HG03045 (cell line): Measurements from ENCODE around the gene WDR45.

Experiments
- ATAC-seq: cut with Tn5 transposase; IDR thresholded peaks from one replicate; pipeline ENCODE4 v1.9.1; 2021; ENCODE audit warnings: mild to moderate bottlenecking, moderate library complexity; ENCODE audit not compliant: unreplicated experiment

The WDR45 gene

DNA sequence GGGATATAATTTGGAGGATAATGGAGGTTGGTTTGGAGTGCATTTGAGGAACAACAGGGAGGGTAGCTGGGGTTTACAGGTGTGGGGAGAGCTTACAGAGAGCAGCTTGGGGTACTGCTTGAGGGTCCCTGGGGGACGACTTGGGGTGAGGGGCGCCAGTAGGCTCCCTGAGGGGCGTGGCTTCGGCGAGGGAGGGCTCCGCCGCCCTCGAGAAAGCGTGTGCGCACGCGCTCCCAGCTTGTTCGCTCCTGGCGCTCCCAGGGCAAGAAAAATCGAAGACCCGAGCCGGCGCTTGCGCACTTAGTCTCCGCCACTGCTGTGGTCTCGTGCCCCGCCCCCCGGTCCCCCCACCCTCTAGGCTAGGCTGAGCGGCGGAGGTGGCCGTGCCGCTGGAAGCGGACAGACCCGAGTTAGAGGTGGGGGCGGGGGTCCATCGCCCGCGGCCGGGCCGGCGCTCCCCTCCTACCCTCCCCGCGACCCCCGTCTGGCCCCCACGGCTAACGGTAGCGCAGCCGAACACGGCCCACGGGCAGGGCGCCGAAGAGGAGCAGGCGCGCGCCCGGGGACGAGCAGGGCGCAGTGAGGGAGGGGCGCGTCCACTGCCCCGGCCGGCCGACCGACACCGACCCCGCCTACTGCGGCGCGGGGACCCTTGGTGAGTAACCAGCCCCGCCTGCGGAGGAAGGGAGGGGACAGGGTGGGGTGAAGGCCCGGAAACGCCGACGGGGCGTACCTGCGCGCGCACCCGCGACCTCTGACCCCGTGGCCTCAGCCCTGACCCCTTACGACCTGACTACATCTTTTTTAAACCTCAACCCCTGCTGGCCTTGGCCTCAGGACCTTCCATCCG lies 26.2 kb downstream of the WDR45 start:
- ATAC-seq, result peak; percentile 62

DNA sequence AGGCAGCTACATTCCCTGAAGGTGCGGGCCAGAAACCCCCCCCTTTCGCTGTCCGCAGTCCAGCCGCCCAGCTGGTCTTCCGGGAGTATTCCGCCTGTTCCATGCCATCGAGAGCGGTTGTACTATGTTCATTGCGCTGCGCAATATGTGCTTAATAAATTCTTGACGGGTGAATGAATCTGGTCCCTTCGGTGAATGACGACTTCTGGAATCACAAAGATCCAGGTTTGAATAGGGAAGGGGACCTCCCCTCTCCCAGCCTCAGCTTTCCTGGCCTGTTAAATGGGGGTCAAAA lies 35.8 kb downstream of the WDR45 start:
- no peak for ATAC-seq

DNA sequence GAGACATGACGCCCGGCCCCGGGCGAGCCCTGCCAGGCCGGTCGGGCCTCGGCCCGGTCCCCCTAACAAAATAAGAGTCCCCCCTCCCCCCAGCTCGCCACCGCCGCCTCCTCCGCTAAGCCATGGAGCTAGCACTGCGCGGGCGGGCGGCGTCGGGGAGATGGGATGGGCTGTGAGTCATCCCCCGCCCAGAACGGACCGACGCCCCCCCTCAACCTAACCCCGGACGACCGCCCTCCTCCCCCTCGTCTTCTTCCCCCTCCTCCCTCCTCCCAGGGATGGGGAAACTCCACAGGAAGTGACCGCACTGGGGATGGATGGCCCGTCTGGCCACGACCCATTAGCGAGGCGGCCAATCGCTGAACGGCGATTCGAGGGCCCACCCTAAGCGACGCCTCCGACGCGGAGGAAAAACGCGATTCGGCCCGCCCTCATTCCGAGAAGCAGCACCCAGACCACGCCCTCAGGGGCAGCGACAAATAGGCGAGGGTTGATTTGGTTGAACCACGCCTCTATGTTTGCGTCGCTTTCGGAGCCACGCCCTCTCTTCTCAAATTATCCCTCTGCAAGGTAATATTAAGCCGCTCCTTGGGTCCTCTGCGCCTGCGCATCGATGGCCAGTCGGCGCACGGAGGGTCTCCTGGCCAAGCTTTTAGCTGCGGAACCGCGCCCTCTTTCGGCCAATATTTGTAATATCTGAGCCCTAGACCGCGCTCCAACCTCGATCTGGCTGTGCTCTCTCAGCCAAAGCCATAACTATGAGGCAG lies 36.3 kb downstream of the WDR45 start, which contains the start of gene TFE3:
Gene TFE3 (minus strand): TSS at position 138 of the 767 bp plus-strand sequence. CDS start 131 bp downstream, at position 7.
- peak; percentile 92 for ATAC-seq

DNA sequence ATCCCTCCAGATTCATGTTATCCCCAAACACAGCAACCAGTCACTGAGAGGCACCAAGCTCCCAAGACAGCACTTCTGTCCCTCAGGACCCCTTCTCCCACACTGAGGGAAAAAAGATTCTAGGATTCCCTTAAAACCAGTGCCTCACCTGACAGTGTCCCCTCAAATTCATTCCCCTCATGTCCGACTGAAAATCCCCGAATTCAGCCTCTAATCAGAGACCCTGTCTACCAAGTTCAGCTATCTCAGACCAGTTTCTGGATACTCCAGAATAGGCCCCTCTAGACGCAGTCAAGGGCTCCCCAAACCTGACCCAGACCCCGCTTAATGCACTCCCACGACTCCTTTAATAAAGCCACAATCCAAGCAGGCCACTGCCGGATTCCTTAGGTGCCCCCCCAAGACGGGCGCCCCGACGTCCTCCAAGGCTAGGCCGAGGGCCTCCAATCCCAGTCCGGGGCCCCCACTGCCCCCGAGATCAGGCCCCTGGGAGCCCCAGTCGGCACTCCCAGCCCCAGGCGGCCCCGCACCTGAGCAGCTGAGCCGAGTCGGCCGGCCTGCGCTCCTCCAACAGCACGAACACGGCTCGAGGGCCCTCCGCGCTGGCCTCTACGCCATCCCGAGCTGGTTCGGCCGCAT lies 37.0 kb downstream of the WDR45 start:
- ATAC-seq, result peak; percentile 4

DNA sequence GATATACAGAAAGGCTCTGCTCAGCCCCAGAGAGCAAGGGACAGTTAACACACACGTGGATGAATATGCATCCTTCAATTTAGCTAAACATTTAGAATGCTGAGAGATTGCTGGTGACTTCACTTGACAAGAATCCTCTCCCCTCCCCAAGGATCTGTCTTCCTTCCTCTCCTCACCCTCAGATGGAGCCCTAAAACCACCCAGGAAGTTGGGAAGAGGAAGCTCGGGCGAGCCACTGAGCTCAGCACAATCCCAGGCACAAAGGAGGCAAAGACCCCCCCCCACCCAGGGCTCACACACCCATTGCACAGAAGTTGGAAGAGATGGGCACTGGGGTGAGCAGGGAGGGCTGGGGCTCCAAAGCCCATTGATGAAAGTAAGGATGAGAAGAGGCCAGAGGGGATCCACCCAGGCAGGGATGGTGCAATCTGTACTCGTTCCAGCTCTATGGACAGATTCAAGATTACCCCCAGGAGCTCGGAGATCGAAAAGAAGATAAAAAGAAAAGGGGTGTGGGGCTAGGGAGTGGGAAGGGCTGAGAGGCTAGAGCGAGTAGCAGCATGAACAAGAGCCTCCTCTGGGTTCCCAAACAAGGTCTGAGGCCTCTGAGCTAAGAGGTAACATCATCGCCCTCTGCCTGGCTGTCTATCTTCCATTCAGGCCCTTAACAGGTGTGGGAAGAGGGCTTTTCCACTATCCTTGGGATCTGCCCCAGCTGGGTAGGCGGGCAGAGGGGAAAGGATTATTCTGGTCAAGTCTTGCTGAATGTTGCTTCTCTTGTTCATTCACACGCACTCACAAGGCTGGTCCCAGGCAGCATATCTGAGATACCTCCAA lies 37.7 kb downstream of the WDR45 start:
- no peak for ATAC-seq

DNA sequence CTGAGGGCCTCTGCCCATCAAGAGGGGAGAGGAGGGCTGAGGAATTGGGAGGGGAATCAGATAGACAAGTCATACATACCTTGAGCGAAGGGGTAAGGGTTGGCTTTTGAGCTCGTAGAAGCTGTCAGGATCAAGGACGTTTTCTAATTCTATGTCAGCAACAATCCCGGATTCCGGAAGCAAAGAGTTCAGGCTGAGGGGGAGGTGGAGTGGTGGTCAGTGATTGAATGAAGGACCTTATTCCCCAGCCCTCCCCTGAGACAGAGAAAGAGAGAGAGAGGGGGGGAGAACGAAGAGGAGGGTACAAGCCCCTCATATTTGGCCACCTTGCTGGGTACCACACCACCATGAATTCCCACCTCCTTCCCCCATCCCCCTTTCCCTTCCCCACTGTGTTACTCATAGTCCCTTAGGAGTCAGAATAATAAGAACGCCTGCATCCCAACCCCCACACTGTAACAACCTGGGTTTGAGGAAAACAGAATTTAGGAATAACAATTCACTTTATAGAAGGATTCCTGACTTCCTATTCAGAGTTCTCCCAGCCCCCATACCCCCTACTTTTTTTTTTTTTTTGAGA lies 39.2 kb downstream of the WDR45 start:
- ATAC-seq, result no peak

DNA sequence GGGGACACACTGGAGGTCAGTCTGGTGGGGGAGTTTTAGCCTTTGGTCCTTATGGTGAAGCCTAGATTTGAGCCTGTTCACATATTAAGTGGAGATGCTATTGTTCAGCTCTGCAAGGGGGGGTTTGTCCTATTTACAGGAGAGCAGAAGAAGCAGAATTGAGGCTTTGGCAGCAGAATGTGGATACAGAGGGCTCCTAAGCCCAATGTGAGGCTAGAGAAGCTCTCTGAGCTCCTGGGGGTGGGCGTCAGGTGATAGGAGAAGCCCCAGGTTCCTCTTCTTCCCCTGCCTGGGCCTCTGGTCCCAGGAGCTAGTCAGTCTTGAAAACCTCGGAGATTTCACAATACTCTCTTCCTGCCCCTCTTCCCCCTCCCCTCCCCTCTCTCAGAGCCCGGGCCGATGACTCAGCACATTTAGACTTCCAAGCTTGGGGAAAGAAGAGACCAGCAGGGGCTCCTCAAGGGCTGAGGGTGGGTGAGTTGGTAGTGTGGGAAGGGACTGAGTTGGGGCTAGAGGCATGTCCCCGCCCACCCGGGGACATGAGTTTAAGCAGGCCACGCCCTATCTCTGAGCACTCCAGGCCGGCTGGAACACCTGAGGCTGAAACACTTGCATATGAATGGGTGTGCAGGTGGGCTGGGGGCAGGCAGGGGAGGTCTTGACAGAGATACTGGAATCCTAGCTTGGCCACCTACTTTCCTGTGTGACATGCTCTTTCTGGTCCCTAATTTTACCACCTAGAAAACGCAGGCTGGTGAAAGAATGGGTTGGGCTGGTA lies 39.9 kb downstream of the WDR45 start:
- ATAC-seq, result no peak

DNA sequence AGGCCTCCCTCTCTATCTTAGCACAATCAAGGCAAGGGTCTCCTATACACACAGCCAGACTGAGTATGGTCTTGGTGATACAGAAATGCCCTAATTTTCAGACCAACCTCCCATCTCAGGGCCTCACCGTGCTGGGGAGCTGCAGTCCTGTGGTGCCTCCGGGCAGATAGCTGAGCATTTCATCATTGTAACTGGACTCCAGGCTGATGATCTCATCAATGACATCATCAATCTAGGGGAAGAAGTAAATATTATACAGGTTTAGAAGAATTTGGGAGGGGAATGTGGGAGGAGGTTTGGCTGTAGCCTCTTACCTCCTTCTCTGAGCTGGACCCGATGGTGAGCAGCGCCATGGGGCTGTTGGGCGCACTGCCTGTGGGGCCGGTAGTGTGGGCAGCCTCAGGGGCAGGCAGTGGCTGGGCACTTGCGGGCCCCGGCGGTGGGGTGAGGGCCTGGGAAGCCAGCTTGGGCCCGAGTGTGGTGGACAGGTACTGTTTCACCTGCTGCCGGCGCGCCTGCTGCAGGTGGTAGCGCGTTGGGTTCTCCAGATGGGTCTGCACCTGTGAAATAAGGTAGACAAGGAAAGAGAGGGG lies 41.7 kb downstream of the WDR45 start:
- no peak for ATAC-seq

DNA sequence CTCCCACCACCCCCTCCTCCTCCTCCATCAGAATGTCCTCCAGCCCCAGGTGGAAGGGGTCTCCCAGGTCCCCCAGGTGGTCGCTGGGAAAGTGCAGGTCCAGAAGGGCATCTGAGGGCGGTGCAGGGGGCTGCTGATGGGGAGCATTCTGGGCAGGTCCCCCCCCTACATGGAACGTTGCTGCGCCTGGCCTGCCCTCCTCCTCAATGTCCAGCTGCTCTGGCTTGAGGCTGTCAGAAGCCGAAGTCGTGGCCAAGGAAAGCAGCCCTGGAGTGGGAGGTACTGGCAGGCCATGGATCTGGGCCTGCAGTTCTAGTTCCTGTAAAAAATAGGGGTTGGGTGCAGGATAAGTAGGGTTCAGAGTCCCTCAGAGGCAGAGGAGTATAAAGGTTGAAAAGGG lies 49.4 kb downstream of the WDR45 start:
- ATAC-seq, result no peak

DNA sequence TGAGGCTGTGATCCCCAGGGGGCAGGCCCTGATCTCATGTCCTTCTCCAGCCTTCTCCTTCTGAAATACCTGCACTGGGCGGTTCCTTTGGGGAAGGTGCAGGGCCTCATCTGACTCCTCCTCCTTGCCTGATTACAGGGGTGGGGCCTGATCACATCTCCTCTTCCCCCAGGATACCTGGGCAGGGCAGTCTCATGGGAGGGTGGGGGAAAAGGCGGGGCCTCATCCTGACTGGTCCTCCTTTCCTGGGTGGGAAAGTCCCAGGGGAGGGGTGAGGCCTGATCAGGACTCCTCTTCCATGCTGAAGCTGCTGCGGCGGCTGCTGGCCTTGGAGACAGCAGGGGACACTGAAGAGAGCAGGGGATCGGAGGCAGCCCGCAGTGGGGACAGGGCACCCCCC lies 49.8 kb downstream of the WDR45 start:
- no peak for ATAC-seq
